ENCODE results near the gene SGMS1.

SGMS1 gene

DNA sequence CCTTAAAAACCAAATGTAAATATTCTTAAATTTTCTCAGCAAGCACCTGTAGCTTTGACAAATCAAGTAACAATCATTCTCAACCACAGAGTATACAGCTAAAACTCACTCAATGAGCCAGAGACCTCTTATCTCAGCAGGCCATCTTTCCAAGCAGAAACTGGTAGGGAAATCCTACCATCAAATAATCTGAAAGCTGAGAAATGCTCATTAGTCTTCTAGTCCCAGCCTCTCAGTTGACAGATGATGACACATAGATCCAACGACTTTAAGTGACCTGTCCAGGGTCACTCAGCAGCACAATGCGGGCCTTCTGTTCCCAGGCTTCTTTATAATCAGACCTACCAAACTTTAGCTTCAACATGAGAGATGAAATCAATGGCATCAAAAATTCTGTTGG lies 184.6 kb downstream of the SGMS1 start:
- Histone ChIP-seq H3K4me3 (ENCODE audit: insufficient read depth in 1 of 2, low read depth in 1 of 2, low read length in 2 of 2) (no peak overlapping the region), H2AFZ (ENCODE audit: low read depth, low read length) (no peak overlapping the region), H3K14ac (ENCODE audit: low read length in 2 of 2) (no peak overlapping the region), H4K8ac (ENCODE audit: low read length) (no peak overlapping the region), H3K18ac (ENCODE audit: low read depth in 1 of 2, low read length in 2 of 2) (no peak overlapping the region), H3K27me3 (ENCODE audit: control insufficient read depth in 1 of 2, insufficient read depth in 1 of 2, low read length in 2 of 2) (no peaks in the 10 kb centered on the region), H4K91ac (ENCODE audit: low read length) (no peak overlapping the region), H2BK15ac (ENCODE audit: low read depth, poor library complexity, severe bottlenecking) (no peak overlapping the region), H2AK5ac (ENCODE audit: low read length, severe bottlenecking) (no peak overlapping the region), H3K79me1 (replicated peaks; ENCODE audit: low read length, poor library complexity, severe bottlenecking) (peaks cover 4% of the 10 kb centered on the region), H3K9me3 (ENCODE audit: control insufficient read depth, low read length) (no peaks in the 10 kb centered on the region), H3K4me2 (ENCODE audit: low read length, poor library complexity, severe bottlenecking) (no peak overlapping the region), H3K36me3 (ENCODE audit: control insufficient read depth in 1 of 2, insufficient read depth in 2 of 2, low read depth in 1 of 2, low read length in 2 of 2) (no peaks in the 10 kb centered on the region), H3K4ac (ENCODE audit: low read depth in 1 of 2, low read length in 2 of 2) (no peak overlapping the region), H3K9ac (ENCODE audit: low read length) (no peak overlapping the region), H2BK12ac (ENCODE audit: low read length in 2 of 2) (no peak overlapping the region), H3K23ac (ENCODE audit: low read length in 2 of 2) (no peak overlapping the region), H2BK5ac (ENCODE audit: low read depth, low read length, poor library complexity, severe bottlenecking) (no peak overlapping the region), H3K27ac (ENCODE audit: low read length, poor library complexity, severe bottlenecking) (no peak overlapping the region), H3K4me1 (ENCODE audit: control insufficient read depth, insufficient read depth, low read depth, low read length) (no peaks in the 10 kb centered on the region), H2BK120ac (ENCODE audit: low read depth, low read length) (no peak overlapping the region)
- DNase-seq = no peak
- WGBS = 40% methylated on average over 1 of the region's 2 CpGs

GRCh38 chr10:50438049-50438936 lies 185.5 kb downstream of the SGMS1 start:
- Histone ChIP-seq H4K91ac (ENCODE audit: low read length) (no peak overlapping the region), H3K4me3 (ENCODE audit: insufficient read depth in 1 of 2, low read depth in 1 of 2, low read length in 2 of 2) (no peak overlapping the region), H3K14ac (ENCODE audit: low read length in 2 of 2) (no peak overlapping the region), H3K4me2 (ENCODE audit: low read length, poor library complexity, severe bottlenecking) (no peak overlapping the region), H3K18ac (ENCODE audit: low read depth in 1 of 2, low read length in 2 of 2) (no peak overlapping the region), H2BK12ac (ENCODE audit: low read length in 2 of 2) (no peak overlapping the region), H3K4ac (ENCODE audit: low read depth in 1 of 2, low read length in 2 of 2) (no peak overlapping the region), H2BK5ac (ENCODE audit: low read depth, low read length, poor library complexity, severe bottlenecking) (no peak overlapping the region), H2AFZ (ENCODE audit: low read depth, low read length) (no peak overlapping the region), H4K8ac (ENCODE audit: low read length) (no peak overlapping the region), H3K9ac (ENCODE audit: low read length) (no peak overlapping the region), H3K9me3 (ENCODE audit: control insufficient read depth, low read length) (no peaks in the 10 kb centered on the region), H3K79me1 (replicated peaks; ENCODE audit: low read length, poor library complexity, severe bottlenecking) (peaks cover 4% of the 10 kb centered on the region), H3K36me3 (ENCODE audit: control insufficient read depth in 1 of 2, insufficient read depth in 2 of 2, low read depth in 1 of 2, low read length in 2 of 2) (no peaks in the 10 kb centered on the region), H3K4me1 (ENCODE audit: control insufficient read depth, insufficient read depth, low read depth, low read length) (no peaks in the 10 kb centered on the region), H2AK5ac (ENCODE audit: low read length, severe bottlenecking) (no peak overlapping the region), H3K27ac (ENCODE audit: low read length, poor library complexity, severe bottlenecking) (no peak overlapping the region), H3K27me3 (ENCODE audit: control insufficient read depth in 1 of 2, insufficient read depth in 1 of 2, low read length in 2 of 2) (no peaks in the 10 kb centered on the region), H2BK120ac (ENCODE audit: low read depth, low read length) (no peak overlapping the region), H2BK15ac (ENCODE audit: low read depth, poor library complexity, severe bottlenecking) (no peak overlapping the region), H3K23ac (ENCODE audit: low read length in 2 of 2) (no peak overlapping the region)
- WGBS = 100% methylated on average over 4 of the region's 6 CpGs
- DNase-seq = no peak

GRCh38 chr10:50437248-50437647 lies 186.5 kb downstream of the SGMS1 start:
- H3K27ac ChIP-seq (ENCODE audit: low read length, poor library complexity, severe bottlenecking) = no peak overlapping the region
- H2BK120ac ChIP-seq (ENCODE audit: low read depth, low read length) = no peak overlapping the region
- no peak overlapping the region for H3K23ac ChIP-seq (ENCODE audit: low read length in 2 of 2)
- H3K36me3 ChIP-seq (ENCODE audit: control insufficient read depth in 1 of 2, insufficient read depth in 2 of 2, low read depth in 1 of 2, low read length in 2 of 2) = no peaks in the 10 kb centered on the region
- no CpG with 5 or more reads among the region's 1 CpG for WGBS
- H2AK5ac ChIP-seq (ENCODE audit: low read length, severe bottlenecking) = no peak overlapping the region
- H3K79me1 ChIP-seq (replicated peaks; ENCODE audit: low read length, poor library complexity, severe bottlenecking) = peaks cover 4% of the 10 kb centered on the region
- no peak overlapping the region for H2AFZ ChIP-seq (ENCODE audit: low read depth, low read length)
- H3K4me2 ChIP-seq (ENCODE audit: low read length, poor library complexity, severe bottlenecking) = no peak overlapping the region
- DNase-seq = no peak
- no peak overlapping the region for H2BK15ac ChIP-seq (ENCODE audit: low read depth, poor library complexity, severe bottlenecking)
- no peak overlapping the region for H4K91ac ChIP-seq (ENCODE audit: low read length)
- no peak overlapping the region for H2BK5ac ChIP-seq (ENCODE audit: low read depth, low read length, poor library complexity, severe bottlenecking)
- no peak overlapping the region for H3K18ac ChIP-seq (ENCODE audit: low read depth in 1 of 2, low read length in 2 of 2)
- no peak overlapping the region for H3K9ac ChIP-seq (ENCODE audit: low read length)
- H4K8ac ChIP-seq (ENCODE audit: low read length) = no peak overlapping the region
- H3K4ac ChIP-seq (ENCODE audit: low read depth in 1 of 2, low read length in 2 of 2) = no peak overlapping the region
- no peaks in the 10 kb centered on the region for H3K27me3 ChIP-seq (ENCODE audit: control insufficient read depth in 1 of 2, insufficient read depth in 1 of 2, low read length in 2 of 2)
- no peak overlapping the region for H2BK12ac ChIP-seq (ENCODE audit: low read length in 2 of 2)
- H3K14ac ChIP-seq (ENCODE audit: low read length in 2 of 2) = no peak overlapping the region
- H3K4me3 ChIP-seq (ENCODE audit: insufficient read depth in 1 of 2, low read depth in 1 of 2, low read length in 2 of 2) = no peak overlapping the region
- no peaks in the 10 kb centered on the region for H3K9me3 ChIP-seq (ENCODE audit: control insufficient read depth, low read length)
- H3K4me1 ChIP-seq (ENCODE audit: control insufficient read depth, insufficient read depth, low read depth, low read length) = no peaks in the 10 kb centered on the region

GRCh38 chr10:50436805-50437204 lies 187.0 kb downstream of the SGMS1 start:
- Histone ChIP-seq H3K4me1 (ENCODE audit: control insufficient read depth, insufficient read depth, low read depth, low read length) (no peaks in the 10 kb centered on the region), H2BK120ac (ENCODE audit: low read depth, low read length) (no peak overlapping the region), H3K36me3 (ENCODE audit: control insufficient read depth in 1 of 2, insufficient read depth in 2 of 2, low read depth in 1 of 2, low read length in 2 of 2) (no peaks in the 10 kb centered on the region), H2BK15ac (ENCODE audit: low read depth, poor library complexity, severe bottlenecking) (no peak overlapping the region), H2BK12ac (ENCODE audit: low read length in 2 of 2) (no peak overlapping the region), H3K27ac (ENCODE audit: low read length, poor library complexity, severe bottlenecking) (no peak overlapping the region), H3K4me3 (ENCODE audit: insufficient read depth in 1 of 2, low read depth in 1 of 2, low read length in 2 of 2) (no peak overlapping the region), H2AFZ (ENCODE audit: low read depth, low read length) (no peak overlapping the region), H4K91ac (ENCODE audit: low read length) (no peak overlapping the region), H3K4ac (ENCODE audit: low read depth in 1 of 2, low read length in 2 of 2) (no peak overlapping the region), H3K14ac (ENCODE audit: low read length in 2 of 2) (no peak overlapping the region), H2BK5ac (ENCODE audit: low read depth, low read length, poor library complexity, severe bottlenecking) (no peak overlapping the region), H3K4me2 (ENCODE audit: low read length, poor library complexity, severe bottlenecking) (no peak overlapping the region), H3K9me3 (ENCODE audit: control insufficient read depth, low read length) (no peaks in the 10 kb centered on the region), H3K79me1 (replicated peaks; ENCODE audit: low read length, poor library complexity, severe bottlenecking) (peaks cover 4% of the 10 kb centered on the region), H2AK5ac (ENCODE audit: low read length, severe bottlenecking) (no peak overlapping the region), H3K27me3 (ENCODE audit: control insufficient read depth in 1 of 2, insufficient read depth in 1 of 2, low read length in 2 of 2) (no peaks in the 10 kb centered on the region), H3K9ac (ENCODE audit: low read length) (no peak overlapping the region), H3K18ac (ENCODE audit: low read depth in 1 of 2, low read length in 2 of 2) (no peak overlapping the region), H4K8ac (ENCODE audit: low read length) (no peak overlapping the region), H3K23ac (ENCODE audit: low read length in 2 of 2) (no peak overlapping the region)
- no peak for DNase-seq
- WGBS = 96% methylated on average over 3 of the region's 4 CpGs
